Osteoblast (primary cell): Measurements from ENCODE around the gene IER3. TPM values are rescaled to one million over a fixed set of nuclear protein-coding genes. Genes with fewer than 3 reads are reported as not detected.
"Not testable (repeated sequence)": the region's sequence is repeated elsewhere in the genome, so short reads cannot be mapped to it uniquely, and the experiment has no call there.

Experiments
- DNase-seq: peaks from one replicate; pipeline ENCODE4 v3.0.0; 2011; ENCODE audit warnings: low spot score, mixed read lengths; ENCODE audit not compliant: insufficient read length; ENCODE audit errors: missing footprints
- H2AFZ ChIP-seq: 2 replicates; pipeline ENCODE4 v1.6.0; 2011; ENCODE audit warnings: mild to moderate bottlenecking, low read length
- H3K27ac ChIP-seq: 2 replicates; pipeline ENCODE4 v1.5.1; 2011; ENCODE audit warnings: mild to moderate bottlenecking, low read depth, low read length, moderate library complexity
- H3K27me3 ChIP-seq: 2 replicates; pipeline ENCODE4 v1.6.0; 2012; ENCODE audit warnings: mild to moderate bottlenecking, control low read depth, inconsistent platforms, low read length, moderate library complexity; ENCODE audit not compliant: insufficient read depth
- H3K36me3 ChIP-seq: 2 replicates; pipeline ENCODE4 v1.5.1; 2011; ENCODE audit warnings: mild to moderate bottlenecking, low read length, control low read depth, moderate library complexity; ENCODE audit not compliant: insufficient read depth
- H3K4me1 ChIP-seq: 2 replicates; pipeline ENCODE4 v1.5.1; 2011; ENCODE audit warnings: mild to moderate bottlenecking, low read length, control low read depth, moderate library complexity; ENCODE audit not compliant: insufficient read depth
- H3K4me2 ChIP-seq: 2 replicates; pipeline ENCODE4 v1.6.0; 2011; ENCODE audit warnings: mild to moderate bottlenecking, low read length; ENCODE audit not compliant: insufficient read depth
- H3K4me3 ChIP-seq: fragments of 200-600 bp; sonication (generic); 3 replicates; pipeline ENCODE4 v1.5.1; 2012; ENCODE audit warnings: mild to moderate bottlenecking, low read length, inconsistent platforms; ENCODE audit not compliant: insufficient read depth
- H3K79me2 ChIP-seq: 2 replicates; pipeline ENCODE4 v1.6.0; 2012; ENCODE audit warnings: mild to moderate bottlenecking, low read length, control low read depth, inconsistent platforms; ENCODE audit not compliant: insufficient read depth
- H3K9me3 ChIP-seq: 2 replicates; pipeline ENCODE4 v1.5.1; 2011; ENCODE audit warnings: low read depth, low read length, control low read depth
- H4K20me1 ChIP-seq: 2 replicates; pipeline ENCODE4 v1.6.0; 2012; ENCODE audit warnings: mild to moderate bottlenecking, low read length, control low read depth; ENCODE audit not compliant: insufficient read depth
- CTCF ChIP-seq: IDR thresholded peaks from 2 replicates; pipeline ENCODE4 v1.5.1; 2011; ENCODE audit warnings: mild to moderate bottlenecking, low read depth, low read length, moderate library complexity; ENCODE audit errors: extremely low read depth
- total RNA-seq: library from RNA; depleted of rRNA; stranded (reverse); fragments of >200 nt; gene quantifications from 2 replicates; pipeline ENCODE4 v1.2.3, GENCODE V29; 2012

IER3 gene
- total RNA-seq, 1 donor: 54.6 TPM

- TF ChIP-seq CTCF: no peak
- Histone ChIP-seq H3K27me3 (no peaks in the 10 kb centered on the region), H3K9me3 (no peaks in the 10 kb centered on the region), H3K4me3 (peak overlapping the region; percentile 93), H2AFZ (peak overlapping the region; percentile 53), H3K4me1 (peaks cover 36% of the 10 kb centered on the region), H3K4me2 (peak overlapping the region; percentile 91), H4K20me1 (peaks cover 27% of the 10 kb centered on the region), H3K36me3 (peaks cover 35% of the 10 kb centered on the region), H3K79me2 (peaks cover 63% of the 10 kb centered on the region), H3K27ac (peak overlapping the region; percentile 58)
- DNase-seq: no peak
These were observed 25.0 kb downstream of the IER3 start for GRCh38 chr6:30719356-30719755.

- not testable (repeated sequence) for DNase-seq, H3K27me3 ChIP-seq, H2AFZ ChIP-seq, H3K9me3 ChIP-seq
- Histone ChIP-seq H3K27ac (peak overlapping the region; percentile 85), H3K36me3 (peaks cover 35% of the 10 kb centered on the region), H4K20me1 (peaks cover 15% of the 10 kb centered on the region), H3K4me1 (peaks cover 25% of the 10 kb centered on the region), H3K4me2 (peak overlapping the region; percentile 88), H3K4me3 (peak overlapping the region; percentile 87), H3K79me2 (peaks cover 50% of the 10 kb centered on the region)
These were observed 26.3 kb downstream of the IER3 start for GRCh38 chr6:30717845-30718720.

- no peak for TF ChIP-seq CTCF
- peak within 1 kb of the TSS; percentile 93 for H3K4me2 ChIP-seq
- H3K27me3 ChIP-seq: no peaks in the 10 kb centered on the region
- H3K4me1 ChIP-seq: peaks cover 18% of the 10 kb centered on the region
- H3K27ac ChIP-seq: peak within 1 kb of the TSS; percentile 98
- H2AFZ ChIP-seq: peak within 1 kb of the TSS; percentile 91
- H4K20me1 ChIP-seq: peaks cover 8% of the 10 kb centered on the region
- peaks cover 35% of the 10 kb centered on the region for H3K36me3 ChIP-seq
- peaks cover 42% of the 10 kb centered on the region for H3K79me2 ChIP-seq
- peak within 1 kb of the TSS; percentile 87 for H3K4me3 ChIP-seq
- H3K9me3 ChIP-seq: no peaks in the 10 kb centered on the region
- peak; percentile 99 for DNase-seq
These were observed 27.1 kb downstream of the IER3 start, which contains the start of gene MDC1 for GRCh38 chr6:30717129-30717844. MDC1 (minus strand) TSS chr6:30717281; CDS start chr6:30715175, 2,106 bp downstream.

- peak overlapping the region; percentile 91 for H2AFZ ChIP-seq
- H3K4me3 ChIP-seq: peak overlapping the region; percentile 87
- peaks cover 37% of the 10 kb centered on the region for H3K79me2 ChIP-seq
- peaks cover 35% of the 10 kb centered on the region for H3K36me3 ChIP-seq
- no peak for TF ChIP-seq CTCF
- no peaks in the 10 kb centered on the region for H3K9me3 ChIP-seq
- H3K27ac ChIP-seq: peak overlapping the region; percentile 98
- H4K20me1 ChIP-seq: peaks cover 4% of the 10 kb centered on the region
- DNase-seq: no peak
- peak overlapping the region; percentile 93 for H3K4me2 ChIP-seq
- no peaks in the 10 kb centered on the region for H3K27me3 ChIP-seq
- peaks cover 17% of the 10 kb centered on the region for H3K4me1 ChIP-seq
These were observed 27.5 kb downstream of the IER3 start for GRCh38 chr6:30716879-30717128.
